Activated CD8-positive, alpha-beta T cell treated with anti-CD3 and anti-CD28 coated beads for 36 hours (primary cell): ENCODE measurements around the gene UGT8. TPM values are rescaled to one million over a fixed set of nuclear protein-coding genes. Genes with fewer than 3 reads are reported as not detected.

ENCODE experiments used
- ATAC-seq: fragments of 200-7000 bp; cut with Tn5 transposase; one replicate; pipeline ENCODE4 v1.10.0; 2021; ENCODE audit warnings: mild to moderate bottlenecking, moderate library complexity
- CTCF ChIA-PET: fragments of 350-600 bp; sonication (Branson Sonifier 250); formaldehyde crosslinking; loops from one replicate; lab custom pipeline; 2021; ENCODE audit warnings: antibody characterized with exemption; lab: Charles Lee
- POLR2A ChIA-PET: fragments of 350-600 bp; sonication (Branson Sonifier 250); formaldehyde crosslinking; loops from one replicate; lab custom pipeline; 2021; ENCODE audit warnings: antibody characterized with exemption; lab: Charles Lee
- DNase-seq: peaks from one replicate; pipeline ENCODE4 v3.0.0-alpha.2; 2020
- H3K27ac Mint-ChIP-seq: one replicate; pipeline ENCODE4 v1.8.0; 2021; ENCODE audit warnings: mild to moderate bottlenecking, mixed read lengths
- H3K27me3 Mint-ChIP-seq: one replicate; pipeline ENCODE4 v1.8.0; 2021; ENCODE audit warnings: mixed read lengths
- H3K36me3 Mint-ChIP-seq: one replicate; pipeline ENCODE4 v1.8.0; 2021; ENCODE audit warnings: low read depth, mixed read lengths
- H3K4me1 Mint-ChIP-seq: one replicate; pipeline ENCODE4 v1.8.0; 2021; ENCODE audit warnings: low read depth, mixed read lengths
- H3K4me3 Mint-ChIP-seq: one replicate; pipeline ENCODE4 v1.8.0; 2021; ENCODE audit warnings: mild to moderate bottlenecking, moderate library complexity, mixed read lengths
- H3K9me3 Mint-ChIP-seq: one replicate; pipeline ENCODE4 v1.8.0; 2021; ENCODE audit warnings: mixed read lengths
- intact Hi-C: fragments of 100-400 bp; cut with micrococcal nuclease; formaldehyde crosslinking; loops from one replicate; pipeline ENCODE4 v1.10.0; 2022
- total RNA-seq, 2 experiments: library from RNA; stranded (reverse); gene quantifications; one replicate each; pipeline ENCODE4 v1.2.3, GENCODE V29; 2021
- TF ChIP-seq, protein P1 (sequence below): fragments of 200-600 bp; IDR thresholded peaks from one replicate; pipeline ENCODE4 v1.8.0; 2022; ENCODE audit warnings: antibody characterized with exemption, mild to moderate bottlenecking

UGT8 gene
- total RNA-seq, 2 experiments from 2014 or later = 0.07 to 0.14 TPM

DNA sequence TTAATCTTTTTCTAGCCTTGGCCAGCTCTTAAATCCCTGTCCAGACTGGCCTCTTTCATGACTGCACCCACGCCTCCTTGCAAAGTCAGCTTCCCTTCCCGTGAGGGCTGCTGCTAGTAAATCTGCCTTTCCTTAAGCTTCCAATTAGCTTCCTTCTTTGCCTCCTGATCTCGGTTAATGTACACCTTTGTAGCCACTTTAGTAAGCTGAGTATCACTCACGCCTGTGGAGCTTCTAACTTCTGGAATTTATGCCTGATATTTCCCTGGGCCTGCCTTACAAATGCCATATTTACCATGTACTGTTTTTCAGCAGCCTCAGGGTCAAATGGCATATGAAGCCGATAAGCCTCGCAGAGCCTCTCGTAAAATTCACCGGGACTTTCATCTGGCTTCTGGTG is 5.1 kb upstream of the UGT8 start:
- H3K4me1 Mint-ChIP-seq = no peaks in the 10 kb centered on the region
- ATAC-seq = no peak
- H3K36me3 Mint-ChIP-seq = no peaks in the 10 kb centered on the region
- peaks cover 19% of the 10 kb centered on the region for H3K27me3 Mint-ChIP-seq
- no peak overlapping the region for H3K4me3 Mint-ChIP-seq
- DNase-seq = no peak
- TF ChIP-seq, protein P1, sequence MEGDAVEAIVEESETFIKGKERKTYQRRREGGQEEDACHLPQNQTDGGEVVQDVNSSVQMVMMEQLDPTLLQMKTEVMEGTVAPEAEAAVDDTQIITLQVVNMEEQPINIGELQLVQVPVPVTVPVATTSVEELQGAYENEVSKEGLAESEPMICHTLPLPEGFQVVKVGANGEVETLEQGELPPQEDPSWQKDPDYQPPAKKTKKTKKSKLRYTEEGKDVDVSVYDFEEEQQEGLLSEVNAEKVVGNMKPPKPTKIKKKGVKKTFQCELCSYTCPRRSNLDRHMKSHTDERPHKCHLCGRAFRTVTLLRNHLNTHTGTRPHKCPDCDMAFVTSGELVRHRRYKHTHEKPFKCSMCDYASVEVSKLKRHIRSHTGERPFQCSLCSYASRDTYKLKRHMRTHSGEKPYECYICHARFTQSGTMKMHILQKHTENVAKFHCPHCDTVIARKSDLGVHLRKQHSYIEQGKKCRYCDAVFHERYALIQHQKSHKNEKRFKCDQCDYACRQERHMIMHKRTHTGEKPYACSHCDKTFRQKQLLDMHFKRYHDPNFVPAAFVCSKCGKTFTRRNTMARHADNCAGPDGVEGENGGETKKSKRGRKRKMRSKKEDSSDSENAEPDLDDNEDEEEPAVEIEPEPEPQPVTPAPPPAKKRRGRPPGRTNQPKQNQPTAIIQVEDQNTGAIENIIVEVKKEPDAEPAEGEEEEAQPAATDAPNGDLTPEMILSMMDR = no peak
- no peak overlapping the region for H3K27ac Mint-ChIP-seq
- POLR2A ChIA-PET = no interaction called here
- intact Hi-C loops = no loop called here
- H3K9me3 Mint-ChIP-seq = no peaks in the 10 kb centered on the region
- CTCF ChIA-PET = no interaction called here

DNA sequence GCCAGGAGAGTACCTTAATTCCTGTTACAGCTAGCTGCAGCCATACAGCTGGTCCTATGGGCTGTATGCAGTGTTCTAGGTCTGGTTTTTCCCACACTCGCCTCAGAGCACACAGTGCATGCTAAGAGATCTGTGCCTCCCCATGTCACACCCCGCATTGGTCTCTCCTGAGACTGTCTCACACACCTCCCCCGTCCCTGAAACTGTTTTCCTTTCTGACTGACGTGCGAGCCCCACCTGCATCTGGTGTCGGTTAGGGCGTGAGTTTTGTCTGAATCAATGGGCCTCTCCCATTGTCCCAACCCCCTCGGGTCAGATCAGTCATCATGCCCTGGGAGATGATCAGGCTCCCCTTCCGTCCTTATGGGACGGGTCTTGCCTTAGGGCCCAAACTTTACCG is 3.4 kb upstream of the UGT8 start:
- POLR2A ChIA-PET = no interaction called here
- Mint-ChIP-seq H3K27me3 (peaks cover 34% of the 10 kb centered on the region), H3K27ac (no peak overlapping the region), H3K36me3 (no peaks in the 10 kb centered on the region), H3K9me3 (no peaks in the 10 kb centered on the region), H3K4me3 (no peak overlapping the region), H3K4me1 (peaks cover 9% of the 10 kb centered on the region)
- no peak for ATAC-seq
- TF ChIP-seq, protein P1 = no peak
- CTCF ChIA-PET = no interaction called here
- no peak for DNase-seq
- intact Hi-C loops = no loop called here

DNA sequence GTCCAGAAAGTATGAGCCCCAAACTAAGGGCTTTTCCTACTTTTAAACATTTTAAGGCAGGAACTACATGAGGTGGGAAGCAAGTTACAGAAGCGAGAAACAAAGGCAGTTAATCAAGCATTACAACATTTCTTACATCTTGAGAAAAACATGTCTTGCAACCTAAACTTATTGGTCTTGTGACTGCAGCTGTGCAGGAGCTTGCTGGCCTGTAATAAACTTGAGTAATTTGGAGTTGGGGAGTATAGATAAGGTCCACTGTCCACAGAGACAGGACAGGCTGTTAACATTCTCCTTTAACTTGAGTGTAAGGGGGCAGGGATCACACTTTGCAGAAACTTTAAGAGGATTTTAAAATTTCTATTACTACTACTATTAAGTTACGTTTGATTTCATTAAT is 2.7 kb upstream of the UGT8 start:
- peaks cover 9% of the 10 kb centered on the region for H3K4me1 Mint-ChIP-seq
- H3K4me3 Mint-ChIP-seq = no peak overlapping the region
- DNase-seq = no peak
- H3K36me3 Mint-ChIP-seq = no peaks in the 10 kb centered on the region
- no peak for ATAC-seq
- peaks cover 40% of the 10 kb centered on the region for H3K27me3 Mint-ChIP-seq
- intact Hi-C loops = no loop called here
- H3K9me3 Mint-ChIP-seq = no peaks in the 10 kb centered on the region
- ChIA-PET POLR2A (no interaction called here), CTCF (no interaction called here)
- no peak overlapping the region for H3K27ac Mint-ChIP-seq
- TF ChIP-seq, protein P1 = no peak

DNA sequence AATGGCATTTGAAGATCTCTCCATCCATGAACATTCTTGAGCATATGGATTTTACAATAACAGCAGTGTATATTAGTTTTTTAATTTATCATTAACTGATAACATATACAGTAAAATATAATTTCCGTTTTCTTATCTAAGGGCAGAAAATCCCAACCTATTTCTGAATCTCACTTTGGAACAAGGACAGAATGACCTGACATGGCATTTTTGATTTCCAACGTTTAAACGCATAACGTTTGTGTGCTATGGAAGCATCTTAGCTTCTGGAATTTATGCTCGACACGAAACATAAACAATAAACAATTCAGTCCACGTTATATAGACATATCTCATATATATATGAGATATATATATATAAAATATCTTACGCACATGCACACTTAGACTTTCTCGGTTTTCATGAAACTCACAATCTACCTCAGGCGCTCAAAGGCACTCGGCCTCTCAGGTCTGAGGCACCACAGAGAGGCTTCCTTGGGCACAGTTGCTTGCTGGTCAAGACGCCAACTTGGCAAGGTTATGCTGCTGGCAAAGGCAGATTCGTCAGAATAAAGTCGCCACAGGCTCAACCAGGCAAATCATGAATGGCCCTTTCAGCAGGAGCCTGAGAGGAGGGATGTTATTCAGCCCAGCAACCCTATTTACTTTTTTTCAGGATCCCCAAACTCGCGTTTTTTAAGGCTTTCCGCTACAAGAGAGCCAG is 1.0 kb upstream of the UGT8 start:
- CTCF ChIA-PET = no interaction called here
- Mint-ChIP-seq H3K9me3 (no peaks in the 10 kb centered on the region), H3K4me3 (peak overlapping the region; percentile 38), H3K27me3 (peaks cover 40% of the 10 kb centered on the region), H3K27ac (no peak overlapping the region), H3K36me3 (no peaks in the 10 kb centered on the region), H3K4me1 (peaks cover 9% of the 10 kb centered on the region)
- TF ChIP-seq, protein P1 = no peak
- intact Hi-C loops = no loop called here
- POLR2A ChIA-PET = no interaction called here
- DNase-seq = no peak
- ATAC-seq = no peak

DNA sequence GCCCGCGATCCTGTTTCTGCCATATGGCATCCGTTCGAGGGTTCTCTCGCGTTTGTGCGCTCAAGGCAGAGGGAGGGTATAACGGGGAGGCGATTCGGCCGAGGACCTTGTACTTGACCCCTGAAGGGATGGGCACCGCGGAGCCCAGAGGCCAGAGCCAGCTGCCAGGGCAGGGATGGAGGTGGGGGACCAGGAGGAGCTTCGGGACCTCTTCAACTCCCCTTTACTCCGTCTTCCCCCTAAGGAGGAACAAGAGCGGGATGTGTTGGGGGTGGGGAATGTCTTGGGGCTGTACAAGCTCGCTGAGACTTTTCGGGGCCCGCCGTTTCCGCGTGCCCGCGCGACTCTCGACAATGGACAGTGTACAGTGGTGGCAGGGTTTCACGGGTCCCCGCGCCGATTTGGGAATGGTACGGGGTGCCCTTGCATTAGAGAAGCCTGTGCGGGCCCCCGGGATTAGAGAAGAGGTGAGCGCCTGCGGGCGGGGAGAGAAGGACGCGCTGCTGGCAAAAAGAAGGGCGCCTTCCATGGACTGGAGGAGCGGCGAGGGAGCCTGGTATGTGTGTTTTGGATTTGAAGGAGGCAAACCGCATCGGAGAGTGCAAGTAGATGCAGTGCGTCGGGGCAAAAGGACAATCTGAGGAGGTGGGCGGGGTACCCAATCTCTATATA is 760 bp downstream of the UGT8 start:
- ChIA-PET CTCF (no interaction called here), POLR2A (no interaction called here)
- no peaks in the 10 kb centered on the region for H3K36me3 Mint-ChIP-seq
- peak overlapping the region; percentile 40 for H3K4me3 Mint-ChIP-seq
- DNase-seq (peak; percentile 3), ATAC-seq (peak; percentile 14)
- no peaks in the 10 kb centered on the region for H3K9me3 Mint-ChIP-seq
- intact Hi-C loops = no loop called here
- peaks cover 37% of the 10 kb centered on the region for H3K27me3 Mint-ChIP-seq
- TF ChIP-seq, protein P1 = no peak
- peaks cover 9% of the 10 kb centered on the region for H3K4me1 Mint-ChIP-seq
- H3K27ac Mint-ChIP-seq = no peak overlapping the region
